CD4-positive, CD25-positive, alpha-beta regulatory T cell (primary cell): ENCODE data around the gene RPS15. TPM values are rescaled to one million over a fixed set of nuclear protein-coding genes. Genes with fewer than 3 reads are reported as not detected.
"Not testable (repeated sequence)": the region's sequence is repeated elsewhere in the genome, so short reads cannot be mapped to it uniquely, and the experiment has no call there.

Source experiments
- ATAC-seq, 2 donors: fragments of 150-1000 bp; cut with Tn5 transposase; one replicate each; pipeline ENCODE4 v1.10.0; 2021; ENCODE audit warnings: low read depth in 2 of 2, moderate number of reproducible peaks in 2 of 2, moderate library complexity in 1 of 2
- DNase-seq, 3 donors: peaks; one replicate each; pipeline versions ENCODE4 v3.0.0 to v3.0.0-alpha.2; 2012 to 2022; ENCODE audit warnings: mixed read lengths in 1 of 3
- H3K27ac ChIP-seq: one replicate; pipeline ENCODE4 v1.7.0; 2013; ENCODE audit warnings: mild to moderate bottlenecking, low read length; ENCODE audit not compliant: insufficient read depth, poor library complexity, severe bottlenecking
- H3K27me3 ChIP-seq: one replicate; pipeline ENCODE4 v1.7.0; 2013; ENCODE audit warnings: low read length; ENCODE audit not compliant: control insufficient read depth, insufficient read depth
- H3K36me3 ChIP-seq: one replicate; pipeline ENCODE4 v1.7.0; 2013; ENCODE audit warnings: mild to moderate bottlenecking, low read length, moderate library complexity; ENCODE audit not compliant: control insufficient read depth, insufficient read depth
- H3K4me1 ChIP-seq: 2 replicates; pipeline ENCODE4 v1.7.0; 2013; ENCODE audit warnings: mild to moderate bottlenecking, low read length; ENCODE audit not compliant: insufficient read depth, control insufficient read depth, poor library complexity, severe bottlenecking
- H3K4me3 ChIP-seq: one replicate; pipeline ENCODE4 v1.7.0; 2013; ENCODE audit warnings: low read depth, mild to moderate bottlenecking, low read length, moderate library complexity
- H3K9me3 ChIP-seq, 2 experiments: 1 replicate in 1 of 2; 2 replicates in 1 of 2; pipeline ENCODE4 v1.7.0; 2013; ENCODE audit warnings: low read length in 2 of 2, mild to moderate bottlenecking in 1 of 2, moderate library complexity in 1 of 2; ENCODE audit not compliant: control insufficient read depth in 2 of 2
- H3K27ac Mint-ChIP-seq, 3 donors: one replicate each; pipeline ENCODE4 v1.8.0; 2020 to 2022; ENCODE audit warnings: mild to moderate bottlenecking in 3 of 3, mixed read lengths in 3 of 3, moderate library complexity in 2 of 3
- H3K27me3 Mint-ChIP-seq: one replicate; pipeline ENCODE4 v1.8.0; 2022; ENCODE audit warnings: mild to moderate bottlenecking, mixed read lengths
- H3K36me3 Mint-ChIP-seq: one replicate; pipeline ENCODE4 v1.8.0; 2020; ENCODE audit warnings: mixed read lengths
- H3K4me1 Mint-ChIP-seq, 4 donors: one replicate each; pipeline ENCODE4 v1.8.0; 2020 to 2022; ENCODE audit warnings: mixed read lengths in 4 of 4, mild to moderate bottlenecking in 1 of 4
- H3K4me3 Mint-ChIP-seq, 4 donors: one replicate each; pipeline ENCODE4 v1.8.0; 2020 to 2022; ENCODE audit warnings: mild to moderate bottlenecking in 4 of 4, mixed read lengths in 4 of 4, moderate library complexity in 3 of 4
- H3K9me3 Mint-ChIP-seq, 7 donors: one replicate each; pipeline ENCODE4 v1.8.0; 2020 to 2022; ENCODE audit warnings: mixed read lengths in 7 of 7, mild to moderate bottlenecking in 3 of 7, moderate library complexity in 2 of 7
- polyA plus RNA-seq, 4 donors: library from polyadenylated mRNA; unstranded; fragments of 300-500 nt; fragmentation: Illumina TruSeq; gene quantifications; one replicate each; pipeline ENCODE4 v1.2.3, GENCODE V29; 2021
- total RNA-seq: library from RNA; stranded (reverse); gene quantifications from one replicate; pipeline ENCODE4 v1.2.3, GENCODE V29; 2022

RPS15 gene
- total and polyA plus RNA-seq, 5 donors from 2014 or later = 1,352 to 3,453 (median 2,915) TPM

- Histone ChIP-seq H3K27me3 (no peaks in the 10 kb centered on the region), H3K27ac (no peak overlapping the region), H3K36me3 (peaks cover 45% of the 10 kb centered on the region), H3K4me1 (peaks cover 12% of the 10 kb centered on the region), H3K9me3 (no peaks in the 10 kb centered on the region), H3K4me3 (no peak overlapping the region)
- H3K4me1 Mint-ChIP-seq = peaks cover 0 to 12% (median 6%) of the 10 kb centered on the region in 4 donors
- peaks cover 7% of the 10 kb centered on the region for H3K36me3 Mint-ChIP-seq
- peaks cover 0 to 2% (median 0%) of the 10 kb centered on the region in 7 donors for H3K9me3 Mint-ChIP-seq
- DNase-seq = no peak
- no peak overlapping the region for H3K4me3 Mint-ChIP-seq
- H3K27ac Mint-ChIP-seq = no peak overlapping the region
- no peak for ATAC-seq
- H3K27me3 Mint-ChIP-seq = peaks cover 9% of the 10 kb centered on the region
These were observed 3.6 kb upstream of the RPS15 start for GRCh38 chr19:1434577-1435060.

DNA sequence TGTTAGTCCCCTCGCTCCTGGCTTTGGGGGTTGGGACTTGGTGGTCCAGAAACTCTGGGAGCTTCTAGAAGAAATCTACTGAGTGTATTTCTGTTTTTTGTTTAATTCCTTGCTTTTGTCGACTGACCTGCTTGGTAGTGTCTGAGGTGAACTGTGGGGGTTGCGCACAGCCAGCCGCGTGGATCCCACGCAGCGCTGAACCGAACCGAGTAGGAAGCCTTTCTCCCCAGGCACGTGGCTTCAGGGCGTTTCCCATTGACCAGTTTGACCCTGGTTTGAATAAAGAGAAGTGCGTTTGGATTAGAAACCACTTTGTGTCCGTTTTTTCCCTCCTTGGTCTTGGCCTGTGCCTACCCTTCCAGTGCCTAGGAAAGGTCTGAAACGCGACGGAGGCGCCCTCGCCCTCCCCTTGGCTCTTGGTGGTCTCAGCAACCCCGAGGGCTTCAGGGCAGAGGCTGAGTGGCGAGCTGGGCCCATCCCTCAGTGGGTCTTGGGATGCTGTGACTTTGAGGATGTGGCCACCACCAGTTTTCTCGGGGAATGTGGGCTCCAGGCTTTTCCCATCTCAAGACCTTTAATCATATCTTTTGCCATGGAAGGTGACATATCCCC lies 2.7 kb upstream of the RPS15 start:
- no peaks in the 10 kb centered on the region for H3K9me3 ChIP-seq
- no peak for DNase-seq
- Mint-ChIP-seq H3K27ac (no peak overlapping the region), H3K36me3 (peaks cover 7% of the 10 kb centered on the region), H3K4me1 (peaks cover 0 to 18% (median 7%) of the 10 kb centered on the region in 4 donors), H3K27me3 (peaks cover 9% of the 10 kb centered on the region), H3K9me3 (peaks cover 0 to 2% (median 0%) of the 10 kb centered on the region in 7 donors), H3K4me3 (peak overlapping the region in 1 of 4 donors; percentile 63)
- ATAC-seq = no peak
- no peak overlapping the region for H3K4me3 ChIP-seq
- peaks cover 41% of the 10 kb centered on the region for H3K36me3 ChIP-seq
- H3K4me1 ChIP-seq = peaks cover 20% of the 10 kb centered on the region
- H3K27ac ChIP-seq = no peak overlapping the region
- H3K27me3 ChIP-seq = no peaks in the 10 kb centered on the region

DNA sequence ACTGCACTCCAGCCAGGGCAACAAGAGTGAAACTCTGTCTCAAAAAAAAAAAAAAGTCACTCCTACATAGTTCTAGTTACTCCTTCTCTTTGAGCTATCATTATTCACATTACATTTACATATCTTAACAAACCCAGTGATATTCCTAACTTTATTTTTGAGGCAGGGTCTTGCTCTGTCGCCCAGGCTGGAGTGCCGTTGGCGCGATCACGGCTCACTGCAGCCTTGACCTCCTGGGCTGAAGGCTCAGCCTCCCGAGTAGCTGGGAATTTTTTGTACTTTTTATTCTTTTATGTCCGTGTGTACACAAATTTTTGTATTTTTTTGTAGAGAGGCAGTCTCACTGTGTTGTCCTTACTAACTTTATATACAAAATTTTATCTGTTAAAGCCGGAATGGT lies 587 bp upstream of the RPS15 start:
- H3K4me3 Mint-ChIP-seq = peak overlapping the region; percentile 90 to 99 (median 98)
- peak overlapping the region in 1 of 3 donors; percentile 96 for H3K27ac Mint-ChIP-seq
- ATAC-seq = no peak
- peaks cover 0 to 2% (median 0%) of the 10 kb centered on the region in 7 donors for H3K9me3 Mint-ChIP-seq
- Histone ChIP-seq H3K36me3 (peaks cover 42% of the 10 kb centered on the region), H3K9me3 (no peaks in the 10 kb centered on the region), H3K27me3 (no peaks in the 10 kb centered on the region), H3K4me1 (peaks cover 25% of the 10 kb centered on the region), H3K4me3 (no peak overlapping the region), H3K27ac (no peak overlapping the region)
- peaks cover 9% of the 10 kb centered on the region for H3K27me3 Mint-ChIP-seq
- DNase-seq = no peak
- peaks cover 0 to 30% (median 12%) of the 10 kb centered on the region in 4 donors for H3K4me1 Mint-ChIP-seq
- H3K36me3 Mint-ChIP-seq = peaks cover 7% of the 10 kb centered on the region

GRCh38 chr19:1438933-1439354 lies 748 bp downstream of the RPS15 start:
- peaks cover 31% of the 10 kb centered on the region for H3K36me3 ChIP-seq
- H3K27me3 Mint-ChIP-seq = peaks cover 9% of the 10 kb centered on the region
- peak overlapping the region; percentile 78 for H3K4me3 ChIP-seq
- H3K4me1 Mint-ChIP-seq = peaks cover 0 to 32% (median 13%) of the 10 kb centered on the region in 4 donors
- no peak for ATAC-seq
- peak overlapping the region; percentile 90 to 99 (median 98) for H3K4me3 Mint-ChIP-seq
- H3K9me3 ChIP-seq = no peaks in the 10 kb centered on the region
- H3K36me3 Mint-ChIP-seq = peaks cover 7% of the 10 kb centered on the region
- H3K27ac Mint-ChIP-seq = peak overlapping the region; percentile 60 to 98 (median 96)
- DNase-seq = no peak
- H3K27me3 ChIP-seq = no peaks in the 10 kb centered on the region
- peaks cover 25% of the 10 kb centered on the region for H3K4me1 ChIP-seq
- peak overlapping the region; percentile 87 for H3K27ac ChIP-seq
- peaks cover 0 to 2% (median 0%) of the 10 kb centered on the region in 7 donors for H3K9me3 Mint-ChIP-seq

DNA sequence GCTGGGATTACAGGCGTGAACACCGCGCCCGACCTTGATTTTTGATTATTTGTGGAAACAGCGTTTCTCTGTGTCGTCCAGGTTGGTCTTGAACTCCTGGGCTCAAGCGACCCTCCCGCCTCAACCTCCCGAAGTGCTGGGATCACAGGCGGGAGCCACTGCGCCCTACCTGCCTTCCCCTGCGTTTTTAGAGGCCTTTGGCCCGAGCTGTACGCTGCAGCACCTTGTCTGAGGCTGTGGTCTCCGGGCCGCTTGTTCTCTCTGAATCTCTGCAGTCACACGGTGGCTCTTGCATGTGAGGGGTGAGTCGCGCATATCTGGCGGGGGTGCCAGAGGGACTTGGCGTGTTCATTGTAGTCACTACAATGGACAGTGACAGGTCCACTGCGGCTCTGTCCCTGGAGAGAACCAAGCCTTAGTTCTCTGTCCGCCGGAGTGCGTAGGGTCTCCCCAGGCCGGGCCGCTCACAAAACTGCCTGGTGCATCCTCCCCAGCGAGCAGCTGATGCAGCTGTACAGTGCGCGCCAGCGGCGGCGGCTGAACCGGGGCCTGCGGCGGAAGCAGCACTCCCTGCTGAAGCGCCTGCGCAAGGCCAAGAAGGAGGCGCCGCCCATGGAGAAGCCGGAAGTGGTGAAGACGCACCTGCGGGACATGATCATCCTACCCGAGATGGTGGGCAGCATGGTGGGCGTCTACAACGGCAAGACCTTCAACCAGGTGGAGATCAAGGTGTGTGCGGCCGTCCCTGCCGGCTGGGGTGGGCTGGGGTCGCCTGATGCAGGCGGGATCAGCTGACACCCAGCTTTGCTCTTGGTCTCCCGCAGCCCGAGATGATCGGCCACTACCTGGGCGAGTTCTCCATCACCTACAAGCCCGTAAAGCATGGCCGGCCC lies 1.6 kb downstream of the RPS15 start:
- Histone ChIP-seq H3K4me1 (peaks cover 28% of the 10 kb centered on the region), H3K36me3 (peaks cover 24% of the 10 kb centered on the region), H3K27ac (peak overlapping the region; percentile 87)
- Mint-ChIP-seq H3K4me3 (peak overlapping the region; percentile 90 to 99 (median 98)), H3K27me3 (peaks cover 14% of the 10 kb centered on the region), H3K27ac (peak overlapping the region; percentile 79 to 98 (median 96)), H3K4me1 (peaks cover 0 to 38% (median 13%) of the 10 kb centered on the region in 4 donors)
- H3K9me3 ChIP-seq, ATAC-seq, H3K36me3 Mint-ChIP-seq, H3K9me3 Mint-ChIP-seq, H3K27me3 ChIP-seq, DNase-seq, H3K4me3 ChIP-seq: not testable (repeated sequence)

- Histone ChIP-seq H3K4me1 (peaks cover 34% of the 10 kb centered on the region), H3K36me3 (peaks cover 20% of the 10 kb centered on the region), H3K27me3 (no peaks in the 10 kb centered on the region), H3K9me3 (no peaks in the 10 kb centered on the region), H3K4me3 (no peak overlapping the region), H3K27ac (no peak overlapping the region)
- peak overlapping the region; percentile 54 to 98 (median 80) for H3K4me3 Mint-ChIP-seq
- peak overlapping the region; percentile 34 to 75 (median 73) for H3K27ac Mint-ChIP-seq
- peaks cover 0 to 2% (median 0%) of the 10 kb centered on the region in 7 donors for H3K9me3 Mint-ChIP-seq
- H3K27me3 Mint-ChIP-seq = peaks cover 17% of the 10 kb centered on the region
- H3K36me3 Mint-ChIP-seq = peaks cover 5% of the 10 kb centered on the region
- peaks cover 0 to 44% (median 14%) of the 10 kb centered on the region in 4 donors for H3K4me1 Mint-ChIP-seq
- ATAC-seq (no peak), DNase-seq (no peak)
These were observed 2.2 kb downstream of the RPS15 start for GRCh38 chr19:1440418-1440801.

DNA sequence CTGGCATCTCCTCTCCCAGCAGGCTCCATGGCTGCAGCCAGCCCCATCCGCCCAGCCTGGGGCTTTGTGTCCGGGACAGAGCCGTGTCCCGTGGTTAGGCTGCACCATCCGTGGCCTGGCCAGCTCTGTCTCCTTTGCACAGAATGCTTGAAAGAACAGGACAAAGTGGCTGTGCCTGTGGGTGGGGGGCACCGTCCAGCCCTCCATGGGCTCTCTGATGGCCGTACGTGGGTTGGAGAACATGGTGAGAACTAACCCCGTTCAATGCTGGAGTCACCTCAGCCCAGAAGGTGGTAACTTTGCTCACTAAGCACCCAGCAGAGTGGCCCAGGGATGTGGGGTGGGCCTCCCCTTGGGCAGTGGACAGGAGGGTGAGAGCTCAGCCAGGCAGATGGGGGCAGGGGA lies 2.8 kb downstream of the RPS15 start:
- H3K27me3 Mint-ChIP-seq = peaks cover 18% of the 10 kb centered on the region
- no peak for DNase-seq
- peaks cover 4% of the 10 kb centered on the region for H3K36me3 Mint-ChIP-seq
- Histone ChIP-seq H3K4me1 (peaks cover 40% of the 10 kb centered on the region), H3K27ac (no peak overlapping the region), H3K36me3 (peaks cover 17% of the 10 kb centered on the region), H3K4me3 (no peak overlapping the region), H3K9me3 (no peaks in the 10 kb centered on the region), H3K27me3 (no peaks in the 10 kb centered on the region)
- peaks cover 0 to 2% (median 0%) of the 10 kb centered on the region in 7 donors for H3K9me3 Mint-ChIP-seq
- peak overlapping the region in 1 of 3 donors; percentile 51 for H3K27ac Mint-ChIP-seq
- no peak for ATAC-seq
- peaks cover 0 to 45% (median 15%) of the 10 kb centered on the region in 4 donors for H3K4me1 Mint-ChIP-seq
- peak overlapping the region in 3 of 4 donors; percentile 70 to 98 (median 90) for H3K4me3 Mint-ChIP-seq
